Right ventricle myocardium inferior (tissue), 1 donor: ENCODE results near the gene CCDC85B. TPM values are rescaled to one million over a fixed set of nuclear protein-coding genes. Genes with fewer than 3 reads are reported as not detected.

ENCODE experiments used
- ATAC-seq: fragments of 200-7000 bp; cut with Tn5 transposase; one replicate; pipeline ENCODE4 v1.9.1; 2020; ENCODE audit warnings: mild to moderate bottlenecking, moderate library complexity
- DNase-seq: peaks from one replicate; pipeline ENCODE4 v3.0.0; 2021; ENCODE audit errors: missing footprints
- intact Hi-C: fragments of 100-400 bp; cut with DNase I; formaldehyde crosslinking; loops from one replicate; pipeline ENCODE4 v1.11.0; 2022
- total RNA-seq: library from RNA; stranded (reverse); fragmentation: NEBNext Ultra II Directional; extraction: Animal tissue kit (Norgen Biotek cat#: 25700); gene quantifications from one replicate; pipeline ENCODE4 v1.2.1, GENCODE V29; 2021
- donor health status: DM: no; HTN: yes; CAD: no; lungs with severe emphysema.

Gene CCDC85B
- total RNA-seq, 1 donor from 2014 or later = 29.6 TPM

DNA sequence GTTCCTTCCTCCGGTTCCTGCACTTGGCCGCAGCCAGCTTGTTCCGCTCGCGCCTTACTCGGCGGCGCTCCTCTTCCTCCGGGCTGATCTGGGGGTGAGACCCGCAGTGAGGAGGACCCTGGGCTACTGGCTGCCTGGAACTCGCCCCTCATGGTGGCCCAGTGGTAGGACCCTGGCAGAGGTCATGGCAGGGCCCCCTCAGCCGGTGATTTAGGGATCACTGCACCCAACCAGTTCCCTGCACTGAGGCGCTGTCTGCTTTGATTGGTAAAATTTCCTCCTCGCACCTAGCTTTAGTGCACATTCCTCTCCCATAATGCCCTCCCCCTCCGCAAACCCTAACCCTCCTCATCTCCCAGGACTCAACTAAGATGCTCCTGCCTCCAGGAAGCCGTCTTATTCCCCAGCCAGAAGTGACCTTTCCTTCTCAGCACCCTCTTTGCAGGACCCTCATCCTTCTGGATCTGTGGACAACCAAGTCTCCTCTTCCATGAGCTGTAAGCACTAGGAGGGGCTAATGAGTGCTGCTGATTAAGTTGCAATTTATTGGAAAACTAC lies 3.6 kb downstream of the CCDC85B start:
- ATAC-seq = no peak

DNA sequence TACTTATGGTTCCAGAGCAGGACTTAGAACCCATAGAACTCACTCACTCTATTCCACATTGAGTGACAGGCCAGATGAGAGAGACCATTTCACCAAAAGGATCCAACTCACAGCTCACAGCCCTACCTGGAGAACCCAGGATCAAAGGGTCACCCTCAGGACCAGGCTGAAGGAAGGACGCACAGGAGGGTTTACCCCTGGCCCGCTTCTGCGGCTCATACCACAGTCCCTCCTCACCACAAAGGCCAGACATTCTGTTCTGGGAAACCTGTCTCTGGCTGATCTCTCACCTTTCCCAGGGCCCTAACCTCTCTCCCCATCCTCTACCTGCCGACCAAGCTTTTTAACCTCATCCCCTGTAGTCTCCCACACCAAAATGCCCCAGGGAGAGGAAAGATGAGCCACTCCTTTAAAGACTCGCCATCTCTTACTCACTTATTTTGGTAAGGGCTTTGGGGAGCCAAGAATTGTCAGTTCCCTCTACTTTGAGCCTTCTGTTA lies 5.1 kb downstream of the CCDC85B start:
- no peak for ATAC-seq
- intact Hi-C loops = no loop called here
- DNase-seq = no peak

More for the DNA sequence above, 3.6 kb downstream of the CCDC85B start:
- intact Hi-C loops = no loop called here
- DNase-seq = no peak

DNA sequence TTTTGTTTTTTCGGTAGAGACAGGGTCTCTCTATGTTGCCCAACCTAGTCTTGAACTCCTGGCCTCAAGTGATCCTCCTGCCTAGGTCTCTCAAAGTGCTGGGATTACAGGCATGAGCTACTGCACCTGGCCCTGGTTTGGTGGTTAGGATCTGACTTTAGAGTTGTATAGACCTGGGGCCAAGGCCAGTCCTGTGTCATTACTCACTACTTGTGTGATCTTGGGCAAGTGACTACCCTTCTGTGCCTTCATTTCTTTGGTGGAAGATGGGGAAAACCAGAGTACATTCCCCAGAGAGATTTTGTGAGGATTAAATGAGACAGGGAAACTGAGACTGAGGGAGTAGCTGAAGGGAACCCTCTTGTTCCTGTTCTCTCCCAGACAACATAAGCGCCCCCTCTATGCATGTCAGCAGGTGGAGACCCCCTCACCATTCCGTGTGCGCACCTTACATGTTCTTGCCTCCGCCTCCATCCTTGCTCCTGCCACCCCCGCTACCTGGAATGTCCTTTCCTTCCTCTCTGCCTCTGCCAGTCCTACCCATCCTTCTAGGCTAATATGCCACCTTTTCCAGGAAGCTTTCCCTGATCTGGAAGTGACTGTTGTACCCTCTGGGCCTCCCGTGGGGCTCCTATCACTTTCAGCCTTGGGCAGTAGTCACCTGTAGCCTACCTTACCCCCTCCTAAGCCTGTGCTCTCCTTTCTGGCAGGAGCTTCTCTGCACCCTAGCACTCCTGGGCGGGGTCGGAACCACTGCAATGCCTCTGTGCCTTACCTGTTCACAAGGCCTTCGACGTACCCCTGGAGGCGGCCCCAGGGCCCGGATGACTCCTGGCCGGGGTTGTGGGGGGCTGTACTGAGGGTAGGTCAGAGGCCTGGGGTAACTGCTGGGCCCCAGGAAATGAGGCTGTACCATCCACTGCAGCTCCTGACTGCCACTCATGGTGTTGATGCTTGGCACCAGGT lies 5.8 kb downstream of the CCDC85B start:
- DNase-seq (no peak), ATAC-seq (no peak)

DNA sequence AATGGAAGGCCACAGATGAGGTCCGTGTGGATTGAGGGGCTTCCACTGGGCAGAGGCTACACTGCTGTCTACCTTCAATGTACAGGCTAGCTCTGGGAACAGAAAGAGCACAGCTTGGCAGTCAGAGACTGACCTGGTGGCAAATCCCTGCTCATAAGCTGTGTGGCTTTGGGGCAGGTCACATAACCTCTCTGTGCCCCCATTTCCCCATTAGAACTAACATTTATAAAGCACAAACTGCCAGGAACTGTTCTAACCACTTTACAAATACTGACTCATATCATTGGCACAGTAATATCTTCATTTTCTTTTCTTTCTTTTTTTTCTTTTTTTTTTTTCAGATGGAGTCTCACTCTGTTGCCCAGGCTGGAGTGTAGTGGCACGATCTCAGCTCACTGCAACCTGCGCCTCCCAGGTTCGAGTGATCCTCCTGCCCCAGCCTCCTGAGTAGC lies 6.6 kb downstream of the CCDC85B start:
- intact Hi-C loops = no loop called here
- DNase-seq (no peak), ATAC-seq (no peak)

More for the DNA sequence above, 5.8 kb downstream of the CCDC85B start:
- intact Hi-C loops = no loop called here

DNA sequence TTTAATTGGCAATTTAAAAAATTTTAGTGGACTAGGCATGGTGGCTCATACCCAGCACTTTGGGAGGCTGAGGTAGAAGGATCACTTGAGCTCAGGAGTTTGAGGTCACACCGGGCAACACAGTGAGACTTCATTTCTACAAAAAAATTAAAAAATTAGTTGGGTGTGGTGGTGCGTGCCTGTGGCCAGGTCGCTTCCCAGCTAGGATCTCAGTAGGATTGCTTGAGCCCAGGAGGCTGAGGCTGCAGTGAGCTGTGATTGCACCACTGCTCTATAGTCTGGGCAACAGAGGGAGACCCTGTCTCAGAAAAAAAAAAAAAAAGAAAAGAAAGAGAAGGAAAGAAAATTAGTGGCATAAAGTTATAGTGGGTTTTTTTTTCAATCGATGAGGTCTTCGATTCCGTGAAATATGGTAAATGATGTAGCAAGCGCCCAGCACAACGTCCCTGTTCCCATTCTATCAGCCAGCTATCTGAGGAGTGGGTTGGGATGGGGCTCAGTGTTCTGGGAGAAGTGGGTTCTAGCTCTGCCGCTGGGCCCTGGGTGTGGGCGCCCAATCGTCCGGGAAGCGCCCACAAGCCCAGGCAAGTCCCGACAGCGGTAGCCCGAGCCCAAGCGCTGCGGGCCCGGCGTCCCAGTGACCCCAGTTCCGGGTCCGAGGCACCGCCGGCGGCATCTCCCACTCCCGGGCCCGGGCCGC lies 8.3 kb downstream of the CCDC85B start:
- DNase-seq (no peak), ATAC-seq (no peak)
- intact Hi-C loops = no loop called here

DNA sequence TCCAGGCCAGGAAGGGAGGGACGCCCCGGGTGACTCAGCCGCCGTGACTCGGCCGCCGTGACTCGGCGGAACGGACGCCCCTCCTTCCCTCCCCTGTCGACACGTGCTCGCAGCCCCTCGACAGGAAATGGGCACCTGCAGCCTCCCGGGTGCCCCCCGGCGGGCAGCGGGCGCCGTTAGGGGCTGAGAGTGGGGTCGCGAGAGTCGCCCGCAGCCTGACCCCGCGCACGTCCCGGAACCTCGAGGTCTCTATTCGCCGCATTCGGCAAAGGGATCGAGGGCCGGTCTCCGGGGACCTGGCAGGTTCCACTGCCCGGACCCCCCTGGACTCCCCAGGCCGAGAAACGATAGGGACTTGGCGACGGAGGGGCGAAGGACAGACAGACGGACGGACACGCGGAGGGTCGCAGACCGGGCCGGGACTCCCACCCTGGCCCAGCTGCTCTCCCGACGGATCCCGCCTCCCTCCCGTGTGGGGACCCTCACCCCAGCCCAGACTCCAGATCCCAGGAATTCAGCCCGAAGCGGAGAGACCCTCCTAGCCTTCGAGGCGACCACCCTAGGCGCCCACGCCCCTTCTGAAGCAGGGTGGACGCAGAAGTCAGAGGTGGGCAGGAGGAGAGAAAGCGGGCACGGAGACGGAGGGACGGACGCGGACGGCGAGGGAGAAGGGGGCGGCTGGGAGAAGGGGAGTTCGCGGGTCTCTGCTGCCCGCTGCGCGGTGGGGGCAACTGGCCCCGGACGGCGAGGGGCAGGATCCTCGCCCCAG lies 9.1 kb downstream of the CCDC85B start:
- intact Hi-C loops = no loop called here
- no peak for ATAC-seq
- DNase-seq = peak; percentile 83

DNA sequence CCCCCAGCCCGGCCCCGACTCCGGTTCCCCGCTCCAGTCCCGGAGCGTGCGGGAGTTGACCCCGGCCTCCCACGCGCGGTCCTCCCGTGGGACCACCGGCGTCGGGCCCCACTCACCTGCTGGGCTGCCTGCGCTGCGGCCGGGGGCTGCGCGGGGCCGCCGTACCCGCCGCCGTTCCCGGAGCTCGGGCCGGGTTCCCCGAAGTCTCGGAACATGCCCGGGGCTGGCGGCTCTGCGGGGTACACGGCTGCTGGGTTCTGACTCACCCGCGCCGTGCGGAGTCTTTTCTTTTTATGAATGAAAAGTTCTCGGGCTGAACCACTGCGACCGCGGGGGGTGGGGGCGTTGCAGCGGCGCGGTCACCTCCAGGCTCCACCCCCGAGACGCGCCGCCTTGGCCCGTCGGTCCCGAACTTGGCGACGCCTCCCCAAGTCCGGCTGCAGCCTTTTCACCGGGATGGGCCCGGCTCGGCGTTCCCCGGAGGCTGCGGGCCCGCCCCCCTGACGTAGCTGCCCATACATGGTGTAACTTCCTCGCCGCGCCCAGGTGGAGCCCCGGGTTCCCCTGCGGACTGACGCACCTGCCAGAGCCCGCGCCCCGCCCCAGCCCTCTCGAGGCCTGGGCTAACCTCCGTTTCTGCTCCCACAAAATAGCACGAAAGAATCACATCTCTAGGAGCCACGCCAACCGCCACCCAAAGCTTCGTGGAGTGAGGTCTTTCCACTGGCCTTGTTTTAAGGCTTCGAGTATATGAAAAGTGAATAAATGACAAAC lies 9.8 kb downstream of the CCDC85B start, which contains the start of gene FOSL1:
TSS of gene FOSL1 (minus strand) at position 264 of the 774 bp plus-strand sequence. CDS start at position 215, 49 bp downstream.
- peak; percentile 90 for ATAC-seq
- intact Hi-C loops = no loop called here
- peak; percentile 91 for DNase-seq

DNA sequence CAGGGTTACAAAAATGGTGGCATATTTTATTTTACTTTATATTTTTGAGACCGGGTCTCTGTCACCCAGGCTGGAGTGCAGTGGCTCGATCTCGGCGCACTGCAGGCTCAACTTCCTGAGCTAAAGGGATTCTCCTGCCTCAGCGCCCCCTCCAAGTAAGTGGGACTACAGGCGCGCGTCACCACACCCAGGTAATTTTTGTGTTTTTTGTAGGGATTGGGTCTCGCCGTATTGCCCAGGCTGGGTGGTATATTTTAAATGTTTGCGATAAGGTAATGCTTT lies 10.4 kb downstream of the CCDC85B start:
- intact Hi-C loops = no loop called here
- ATAC-seq (no peak), DNase-seq (no peak)

DNA sequence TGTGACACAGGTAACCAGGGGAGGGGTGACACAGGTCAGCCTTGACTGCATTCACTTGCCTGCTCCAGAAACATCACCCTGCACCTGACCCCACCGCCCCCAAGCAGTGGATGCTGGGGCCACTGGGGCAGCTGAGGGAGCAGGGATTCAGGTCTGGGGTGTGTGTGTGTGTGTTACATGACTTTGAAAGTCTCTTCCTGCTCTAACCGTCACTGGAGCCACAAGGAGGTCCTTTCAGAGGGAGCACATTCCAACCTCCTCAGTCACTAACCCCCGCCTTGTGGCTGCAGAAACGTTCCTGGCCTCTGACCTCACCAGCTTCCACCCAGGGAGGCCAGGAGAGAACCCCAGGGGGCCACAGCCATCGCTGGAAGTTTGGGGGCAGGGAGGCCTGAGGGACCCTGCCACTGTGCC lies 12.6 kb downstream of the CCDC85B start:
- intact Hi-C loops = no loop called here
- DNase-seq (no peak), ATAC-seq (no peak)

DNA sequence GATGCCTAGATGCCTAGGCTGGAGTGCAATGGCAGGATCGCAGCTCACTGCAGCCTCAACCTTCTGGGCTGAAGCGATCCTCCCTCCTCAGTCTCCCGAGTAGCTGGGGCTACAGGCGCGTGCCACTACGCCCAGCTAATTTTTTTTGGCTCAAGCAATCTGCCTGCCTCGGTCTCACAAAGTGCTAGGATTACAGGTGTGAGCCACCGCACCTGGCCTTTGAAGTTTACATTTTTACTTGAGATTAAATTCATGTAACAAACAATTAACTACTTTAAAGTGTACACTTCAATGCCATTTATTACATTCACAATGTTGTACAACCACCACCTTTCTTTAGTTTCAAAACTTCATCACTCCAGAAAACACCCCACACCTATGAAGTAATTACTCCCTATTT lies 13.2 kb downstream of the CCDC85B start:
- intact Hi-C loops = no loop called here
- ATAC-seq = no peak
- DNase-seq = no peak

DNA sequence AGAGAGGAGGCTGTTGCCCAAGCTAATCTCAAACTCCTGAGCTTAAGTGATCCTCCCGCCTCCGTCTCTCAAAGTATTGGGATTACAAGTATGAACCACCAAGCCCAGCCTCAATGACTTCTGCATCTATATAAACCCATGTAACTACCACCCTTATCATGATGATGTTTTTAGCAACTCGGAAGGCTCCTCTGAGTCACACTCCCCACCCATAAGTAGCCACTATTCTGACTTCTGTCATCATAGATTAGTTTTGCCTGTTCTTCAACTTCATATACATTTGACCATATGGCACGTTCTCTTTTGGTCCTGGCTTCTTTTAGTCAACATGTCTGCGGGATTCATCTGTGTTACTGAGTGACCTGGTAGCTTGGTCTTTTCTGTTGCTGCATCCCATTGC lies 16.1 kb downstream of the CCDC85B start:
- ATAC-seq = no peak
- DNase-seq = no peak
- intact Hi-C loops = no loop called here

DNA sequence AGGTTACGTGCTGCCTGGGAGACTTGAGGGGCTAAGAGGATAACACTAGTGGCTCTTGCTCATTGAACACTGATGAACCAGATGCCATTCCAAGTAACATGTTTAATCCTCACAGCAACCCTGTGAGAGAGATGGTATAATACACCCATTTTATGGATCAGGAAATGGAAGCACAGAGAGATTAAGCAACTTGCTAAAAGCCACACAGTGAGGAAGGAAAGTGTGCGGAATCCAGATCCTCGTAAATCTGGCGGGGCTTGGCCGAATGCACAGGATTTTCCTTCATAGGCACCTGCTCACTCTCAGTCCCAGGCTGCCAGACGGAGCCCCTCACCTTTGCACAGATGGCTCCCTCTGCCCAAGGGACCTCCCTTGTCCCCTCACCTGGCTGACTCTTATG lies 17.4 kb downstream of the CCDC85B start:
- intact Hi-C loops = no loop called here
- DNase-seq (peak; percentile 22), ATAC-seq (no peak)

DNA sequence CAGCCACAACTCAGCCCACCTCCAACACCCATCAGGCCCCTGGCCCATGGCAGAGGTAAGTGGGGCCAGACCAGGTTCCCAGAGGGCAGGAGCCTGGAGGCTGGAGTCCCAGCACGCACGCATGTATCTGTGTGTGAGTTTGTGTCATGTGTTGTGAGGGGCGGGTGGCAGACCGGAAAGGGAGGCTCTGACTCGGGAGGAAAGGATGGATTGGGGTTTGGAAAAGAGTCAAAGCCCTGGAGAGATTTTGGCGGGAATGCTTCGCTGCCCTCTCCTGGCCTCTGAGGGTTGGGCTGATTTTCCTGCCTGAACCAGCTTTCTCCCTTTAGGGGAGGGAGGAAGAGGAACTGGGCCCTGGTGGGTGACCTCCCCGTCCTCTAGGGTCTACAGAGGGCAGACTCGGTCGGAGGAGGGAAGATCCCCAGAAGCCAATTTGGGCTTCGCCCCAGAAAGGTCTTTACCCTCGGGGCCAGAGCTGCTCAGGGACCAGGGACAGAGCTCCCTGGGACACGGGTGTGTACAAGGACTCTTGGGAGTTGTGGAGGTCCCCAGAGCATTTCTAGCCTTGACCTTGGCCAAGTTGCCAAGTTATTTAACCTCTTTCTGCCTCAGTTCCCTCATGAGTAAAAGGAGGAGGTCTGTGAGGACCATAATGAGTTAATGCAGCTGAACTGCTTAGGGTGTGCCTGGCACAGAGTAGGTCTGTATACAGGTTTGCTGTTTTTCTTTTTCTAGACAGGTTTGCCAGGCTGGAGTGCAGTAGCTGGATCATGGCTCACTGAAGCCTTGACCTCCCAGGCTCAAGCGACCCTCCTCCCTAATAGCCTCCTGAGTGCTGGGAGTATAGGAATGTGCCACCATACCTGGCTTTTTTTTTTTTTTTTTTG lies 21.5 kb downstream of the CCDC85B start:
- intact Hi-C loops = no loop called here
- no peak for DNase-seq
- ATAC-seq = peak; percentile 37

DNA sequence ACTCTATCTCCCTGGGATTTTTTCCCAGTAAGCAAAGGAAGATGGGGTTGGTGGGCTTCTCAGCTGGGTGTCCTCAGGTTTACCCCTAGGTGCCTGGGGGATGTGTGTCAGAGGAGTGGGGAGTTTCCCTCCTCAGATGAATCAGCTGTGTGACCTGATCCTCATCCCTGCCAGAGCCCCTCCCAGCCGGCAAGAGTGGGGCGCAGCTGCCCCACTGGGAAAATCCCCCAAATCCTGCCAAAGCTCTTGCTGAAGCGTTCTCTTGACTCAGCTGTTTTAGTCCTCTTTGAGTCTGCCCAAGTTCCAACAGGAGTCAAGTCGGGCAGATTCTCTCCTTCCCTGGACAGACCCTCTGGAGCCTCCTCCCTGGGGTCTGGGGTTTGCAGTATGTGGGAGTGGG lies 22.4 kb downstream of the CCDC85B start:
- DNase-seq = no peak
- intact Hi-C loops = no loop called here
- no peak for ATAC-seq

DNA sequence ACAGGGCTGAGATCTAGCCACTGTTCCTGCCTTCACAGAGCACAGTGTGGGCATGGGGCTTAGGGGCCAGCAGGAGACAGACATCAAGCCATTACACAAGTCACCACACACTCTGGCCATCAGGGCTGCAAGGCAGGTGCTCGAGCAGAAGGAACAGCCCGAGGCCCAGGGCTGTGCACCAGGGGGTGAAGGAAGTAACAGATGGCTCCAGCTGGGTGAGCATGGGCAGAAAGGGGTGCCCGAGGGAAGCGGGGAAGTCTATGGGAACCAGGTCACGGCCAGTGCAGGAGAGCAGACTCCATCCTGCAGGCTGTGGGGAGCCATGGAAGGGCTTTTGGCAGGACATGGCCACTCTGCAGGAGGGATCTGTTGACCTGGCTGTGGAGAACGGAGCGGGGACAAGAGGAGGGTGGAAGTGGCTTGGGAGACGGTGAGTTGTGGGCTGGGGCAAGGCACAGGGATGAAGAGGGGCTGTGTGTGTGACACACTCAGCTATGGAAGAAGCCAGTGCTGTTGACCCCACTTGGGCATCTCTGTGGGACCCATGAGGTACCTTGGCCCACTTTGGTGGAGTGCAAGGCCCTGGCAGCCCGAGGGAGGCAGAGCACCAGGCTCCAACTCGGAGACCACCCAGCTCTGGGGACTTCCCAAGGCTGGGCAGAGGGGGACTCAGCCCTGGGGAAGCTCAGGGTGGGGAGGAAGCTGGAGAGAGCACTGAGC lies 24.8 kb downstream of the CCDC85B start:
- intact Hi-C loops = no loop called here
- no peak for DNase-seq
- no peak for ATAC-seq

DNA sequence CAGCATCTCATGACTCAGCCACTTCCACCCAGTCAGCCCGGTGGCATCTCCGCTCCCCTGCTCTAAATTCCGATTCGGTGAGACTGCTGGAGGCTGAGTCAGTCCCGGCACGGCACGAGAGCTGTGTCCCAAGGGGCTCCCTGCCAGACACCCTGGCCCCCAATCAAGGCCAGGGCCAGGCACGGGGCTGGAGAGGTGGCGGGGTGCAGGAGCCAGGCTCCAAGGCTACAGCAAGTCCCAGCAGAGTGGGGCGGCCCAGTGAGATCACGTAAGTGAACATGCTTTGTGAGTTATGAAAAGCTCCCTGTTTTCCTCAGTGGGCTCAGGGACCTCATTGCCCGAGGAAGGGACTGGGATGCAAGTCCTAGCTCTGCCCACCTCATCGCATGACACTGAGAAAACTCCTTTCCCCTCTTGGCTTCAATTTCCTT lies 25.4 kb downstream of the CCDC85B start:
- ATAC-seq (peak; percentile 23), DNase-seq (peak; percentile 71)
- intact Hi-C loops = loop anchor here (1.0 kb wide), 1 partner anchor 26 kb away; the partner anchor contains the start of gene CCDC85B
